Muscle layer of duodenum (tissue), 2 donors: Measurements from ENCODE around the gene EVX1.

Source experiments
- H3K27ac ChIP-seq: one replicate; pipeline ENCODE4 v1.7.0; 2013; ENCODE audit warnings: mild to moderate bottlenecking, low read length
- H3K27me3 ChIP-seq: one replicate; pipeline ENCODE4 v1.7.0; 2013; ENCODE audit warnings: low read depth, mild to moderate bottlenecking, control low read depth, low read length
- H3K36me3 ChIP-seq, 2 donors: one replicate each; pipeline ENCODE4 v1.7.0; 2013; ENCODE audit warnings: low read length in 2 of 2, control low read depth in 1 of 2, mild to moderate bottlenecking in 1 of 2; ENCODE audit not compliant: insufficient read depth in 2 of 2, control insufficient read depth in 1 of 2
- H3K4me1 ChIP-seq, 2 donors: one replicate each; pipeline ENCODE4 v1.7.0; 2013; ENCODE audit warnings: low read length in 2 of 2, mild to moderate bottlenecking in 2 of 2, control low read depth in 1 of 2, moderate library complexity in 1 of 2; ENCODE audit not compliant: insufficient read depth in 2 of 2, control insufficient read depth in 1 of 2
- H3K4me3 ChIP-seq, 2 donors: one replicate each; pipeline ENCODE4 v1.7.0; 2013; ENCODE audit warnings: low read length in 2 of 2, low read depth in 1 of 2, mild to moderate bottlenecking in 1 of 2
- H3K9me3 ChIP-seq, 2 donors: one replicate each; pipeline ENCODE4 v1.7.0; 2013; ENCODE audit warnings: low read length in 2 of 2, control low read depth in 1 of 2, mild to moderate bottlenecking in 1 of 2; ENCODE audit not compliant: control insufficient read depth in 1 of 2
- donor health status: healthy.

Gene EVX1

DNA sequence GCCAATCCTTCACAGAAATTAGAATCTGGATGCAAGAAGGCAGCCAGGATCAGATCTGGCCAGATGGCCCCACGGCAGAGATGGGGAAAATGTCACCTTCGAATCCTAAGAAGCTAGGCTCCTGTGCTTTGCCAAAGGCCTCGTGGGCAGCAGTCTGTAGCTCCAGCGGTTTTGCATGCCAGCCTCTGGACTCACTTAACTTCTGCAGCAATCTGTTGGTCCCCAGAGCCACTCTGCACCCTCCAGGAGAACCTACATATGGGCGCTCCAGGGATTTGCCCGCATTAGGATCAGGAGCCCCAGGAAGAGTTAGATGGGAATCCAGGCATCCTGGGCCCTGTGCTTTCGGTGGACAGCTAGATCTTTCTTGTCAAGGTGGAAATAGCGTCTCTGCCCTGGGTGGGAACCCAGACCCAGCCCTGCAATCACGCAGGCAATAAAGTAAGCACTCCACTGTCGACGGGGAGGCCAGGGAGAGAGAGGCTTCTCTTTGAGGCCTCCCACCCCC is 32.6 kb upstream of the EVX1 start:
- Histone ChIP-seq H3K4me3 (peak overlapping the region in 1 of 2 donors; percentile 50), H3K27ac (no peak overlapping the region), H3K9me3 (no peaks in the 10 kb centered on the region), H3K4me1 (peaks cover 3 to 23% of the 10 kb centered on the region in 2 donors), H3K27me3 (peaks cover 92% of the 10 kb centered on the region), H3K36me3 (no peaks in the 10 kb centered on the region)

DNA sequence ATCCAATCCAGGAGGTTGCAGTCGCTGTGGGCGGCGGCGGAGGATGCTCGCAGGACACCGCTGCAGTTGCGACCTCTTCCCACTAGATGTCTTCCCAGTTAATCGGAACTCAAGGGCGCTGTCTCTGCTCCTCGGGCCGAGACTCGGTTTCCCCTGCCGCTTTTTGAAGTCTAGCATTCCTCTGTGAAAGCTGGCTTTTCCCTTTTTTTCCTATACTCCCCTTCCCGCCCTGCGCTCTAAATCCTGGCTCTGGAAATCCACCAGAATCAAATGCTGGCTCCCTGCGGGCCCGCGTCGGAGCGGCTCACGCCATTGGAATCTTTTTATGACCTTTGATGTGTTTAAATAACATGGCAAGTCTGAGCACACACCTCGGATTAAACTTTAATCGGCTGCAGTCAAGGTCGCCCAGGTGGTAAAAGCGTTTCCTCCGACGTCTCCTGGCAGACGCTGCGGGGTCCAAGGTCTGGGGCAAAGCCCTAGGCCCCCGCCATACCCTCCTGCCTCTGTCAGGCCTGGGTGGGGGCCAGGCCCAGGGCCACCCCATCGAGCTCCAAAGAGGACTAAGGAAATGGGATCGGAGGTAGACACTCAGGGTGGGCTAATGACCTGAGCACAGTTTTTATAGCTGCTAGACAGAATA is 32.0 kb upstream of the EVX1 start:
- peak overlapping the region; percentile 45 to 50 for H3K4me3 ChIP-seq
- H3K36me3 ChIP-seq: no peaks in the 10 kb centered on the region
- peaks cover 87% of the 10 kb centered on the region for H3K27me3 ChIP-seq
- H3K9me3 ChIP-seq: no peaks in the 10 kb centered on the region
- peaks cover 3 to 18% of the 10 kb centered on the region in 2 donors for H3K4me1 ChIP-seq
- no peak overlapping the region for H3K27ac ChIP-seq

DNA sequence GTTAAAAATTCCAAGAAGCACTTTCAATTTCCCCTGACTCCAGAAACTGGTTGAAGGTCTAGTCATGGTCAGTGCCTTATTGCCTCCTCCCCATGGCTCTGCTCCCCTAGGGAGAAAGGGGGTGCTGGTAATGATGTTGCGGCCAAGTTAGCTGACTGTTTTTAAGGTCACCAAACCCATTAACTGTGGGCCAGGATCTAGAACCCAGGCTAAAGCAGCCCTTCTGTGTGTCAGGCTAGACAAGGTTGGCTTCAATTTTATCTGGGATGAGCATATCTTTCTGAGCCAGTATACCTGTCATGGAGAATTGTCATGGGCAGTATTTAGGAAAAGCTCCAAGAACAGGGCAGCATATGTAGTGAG is 31.5 kb upstream of the EVX1 start:
- Histone ChIP-seq H3K36me3 (no peaks in the 10 kb centered on the region), H3K4me3 (peak overlapping the region; percentile 45 to 50), H3K27me3 (peaks cover 82% of the 10 kb centered on the region), H3K9me3 (no peaks in the 10 kb centered on the region), H3K27ac (no peak overlapping the region), H3K4me1 (peaks cover 3 to 18% of the 10 kb centered on the region in 2 donors)

DNA sequence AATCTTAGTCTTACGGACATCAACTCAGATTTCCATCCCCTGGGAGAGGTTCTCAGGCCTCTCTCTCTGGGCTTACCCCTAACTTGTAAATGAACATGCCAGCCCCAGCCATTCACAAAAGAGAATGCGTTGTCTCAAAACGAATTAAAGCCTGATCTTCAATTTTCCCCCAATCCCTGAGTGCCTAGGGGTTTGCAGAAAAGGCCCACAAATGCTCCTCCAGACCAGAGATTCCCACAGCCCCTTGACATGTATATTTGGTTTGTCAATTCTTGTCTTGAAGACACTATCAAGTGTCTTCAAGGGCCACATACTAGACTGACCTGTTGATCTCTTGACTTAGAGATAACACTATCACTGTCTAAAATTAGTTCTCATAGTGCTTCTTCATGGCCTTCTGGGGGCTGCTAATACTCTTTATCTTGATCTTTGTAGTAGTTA is 30.8 kb upstream of the EVX1 start:
- peaks cover 74% of the 10 kb centered on the region for H3K27me3 ChIP-seq
- no peak overlapping the region for H3K27ac ChIP-seq

DNA sequence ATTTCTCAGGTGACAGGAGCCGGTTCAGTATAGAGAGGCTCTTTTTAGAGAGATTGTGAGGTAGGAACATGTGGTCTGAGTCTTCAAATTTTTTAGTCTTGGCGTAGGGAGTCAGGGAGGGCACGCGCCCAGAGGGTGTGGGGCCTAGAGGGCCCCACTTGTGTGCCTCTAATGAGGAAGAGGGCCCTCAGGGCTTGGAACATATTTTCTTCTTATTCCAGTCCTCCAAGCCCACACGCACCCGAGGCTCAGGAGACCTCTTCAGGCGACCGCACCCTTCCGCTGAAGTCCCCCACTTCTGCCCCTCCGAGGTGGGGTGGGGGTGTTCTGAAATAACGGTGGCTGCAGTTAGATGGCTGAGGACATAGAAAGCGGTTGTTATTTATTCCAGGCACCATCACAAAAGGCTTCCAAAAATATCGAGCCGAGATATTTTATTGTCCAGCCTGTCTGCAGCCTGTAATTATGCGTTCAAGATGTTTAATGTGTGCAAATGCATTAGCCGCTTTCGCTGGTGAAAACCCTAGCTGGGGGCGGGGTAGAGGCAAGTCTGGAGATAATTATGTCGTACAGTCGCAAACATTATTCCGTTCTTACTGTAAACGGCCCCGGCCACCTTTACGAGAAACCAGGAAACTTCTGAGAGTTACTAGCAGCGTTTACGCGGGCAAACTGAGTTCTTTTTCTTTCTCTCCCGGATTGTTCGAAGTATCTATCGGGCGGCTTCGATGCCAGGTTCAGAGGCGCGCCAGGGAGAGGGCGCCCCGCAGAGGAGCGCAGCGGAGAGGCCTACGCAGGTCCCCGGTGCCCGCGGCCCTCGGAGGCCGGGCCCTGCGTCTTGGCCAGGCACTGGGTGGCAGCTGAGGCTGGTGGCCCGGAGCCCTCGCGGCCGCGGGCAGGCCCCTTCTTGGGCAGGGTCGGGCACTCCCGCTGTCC is 29.8 kb upstream of the EVX1 start:
- Histone ChIP-seq H3K27ac (no peak overlapping the region), H3K4me3 (peak overlapping the region in 1 of 2 donors; percentile 32), H3K9me3 (no peaks in the 10 kb centered on the region), H3K4me1 (peaks cover 3 to 18% of the 10 kb centered on the region in 2 donors), H3K27me3 (peaks cover 65% of the 10 kb centered on the region), H3K36me3 (no peaks in the 10 kb centered on the region)

More for the DNA sequence above, 30.8 kb upstream of the EVX1 start:
- no peaks in the 10 kb centered on the region for H3K9me3 ChIP-seq
- H3K4me1 ChIP-seq: peaks cover 3 to 18% of the 10 kb centered on the region in 2 donors
- H3K36me3 ChIP-seq: no peaks in the 10 kb centered on the region
- no peak overlapping the region for H3K4me3 ChIP-seq

DNA sequence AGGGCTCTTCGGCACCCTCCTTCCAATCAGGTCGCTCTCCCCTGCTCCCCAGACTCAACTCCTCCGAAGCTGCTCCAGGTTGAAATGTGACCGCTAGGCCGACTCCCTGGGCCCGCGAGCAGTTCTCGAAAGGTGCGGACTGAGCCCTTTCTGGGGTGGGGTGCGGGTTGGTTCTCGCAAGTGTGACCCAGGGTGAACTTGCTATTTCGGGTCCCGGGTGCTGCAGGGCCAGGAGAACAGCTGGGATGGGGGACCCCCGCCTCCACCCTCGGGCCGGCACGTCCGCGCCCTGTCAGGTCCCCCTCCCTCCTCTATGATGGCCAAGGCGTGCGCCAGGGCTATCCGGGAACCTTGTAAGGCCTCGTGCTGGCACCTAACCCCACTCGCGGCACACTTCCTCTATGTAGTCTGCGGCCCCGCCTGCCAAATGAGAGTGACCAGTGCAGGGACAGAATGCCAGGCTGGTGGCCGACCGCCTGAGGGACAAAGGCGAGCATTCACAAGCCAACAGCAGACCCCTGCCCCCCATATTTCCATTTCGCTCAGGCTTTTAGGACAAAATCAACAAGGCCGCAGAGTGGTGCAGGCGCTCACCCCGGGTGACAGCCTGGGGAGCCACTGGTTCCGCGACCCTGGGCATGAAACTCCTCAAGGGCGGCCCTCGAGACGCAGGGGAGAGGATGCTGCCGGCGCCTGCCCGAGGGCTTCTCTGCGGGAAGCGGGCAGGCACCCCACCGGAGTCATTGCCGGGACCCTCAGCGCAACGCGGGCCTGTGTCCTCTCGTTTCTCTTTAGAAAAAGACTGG is 29.0 kb upstream of the EVX1 start:
- H3K27ac ChIP-seq: no peak overlapping the region
- no peaks in the 10 kb centered on the region for H3K9me3 ChIP-seq
- H3K36me3 ChIP-seq: no peaks in the 10 kb centered on the region
- peak overlapping the region in 1 of 2 donors; percentile 32 for H3K4me3 ChIP-seq
- peaks cover 3 to 18% of the 10 kb centered on the region in 2 donors for H3K4me1 ChIP-seq
- H3K27me3 ChIP-seq: peaks cover 56% of the 10 kb centered on the region

DNA sequence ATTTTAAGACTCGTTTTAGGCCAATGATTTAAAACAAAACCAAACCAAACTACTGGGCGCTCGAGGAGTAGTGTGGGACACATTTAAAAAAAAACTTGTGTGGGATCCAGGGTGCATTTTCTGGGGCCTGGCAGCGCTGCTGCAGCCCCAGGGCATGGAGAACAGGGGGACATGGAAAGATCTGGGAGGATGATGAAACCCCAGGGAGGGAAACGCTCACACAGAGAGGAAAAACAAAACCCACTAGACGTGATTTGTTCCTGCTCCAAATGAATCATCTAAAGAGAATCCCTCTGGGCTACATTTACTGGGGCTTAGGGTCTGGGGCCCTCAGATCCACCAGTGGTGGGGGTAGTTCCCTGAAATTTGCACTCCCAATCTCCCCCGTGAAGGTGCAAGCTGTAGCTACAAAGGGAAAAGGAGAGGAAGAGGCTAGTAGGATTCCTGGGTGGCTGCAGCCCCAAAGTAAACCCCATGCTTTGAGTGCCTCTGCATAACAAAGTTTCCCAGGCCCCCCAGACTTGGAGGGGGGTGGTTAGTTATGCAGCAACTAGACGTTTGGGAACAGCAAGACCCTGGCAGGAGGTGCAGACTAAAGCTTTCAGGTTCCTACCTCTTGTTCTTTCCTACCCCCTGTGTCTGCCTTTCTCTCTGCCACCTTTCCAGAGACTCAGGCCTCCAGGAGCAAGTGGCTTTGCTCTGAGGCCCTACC is 28.2 kb upstream of the EVX1 start:
- H3K27me3 ChIP-seq: peaks cover 51% of the 10 kb centered on the region
- H3K36me3 ChIP-seq: no peaks in the 10 kb centered on the region
- no peak overlapping the region for H3K4me3 ChIP-seq
- no peak overlapping the region for H3K27ac ChIP-seq
- H3K4me1 ChIP-seq: peaks cover 3 to 18% of the 10 kb centered on the region in 2 donors
- H3K9me3 ChIP-seq: no peaks in the 10 kb centered on the region

DNA sequence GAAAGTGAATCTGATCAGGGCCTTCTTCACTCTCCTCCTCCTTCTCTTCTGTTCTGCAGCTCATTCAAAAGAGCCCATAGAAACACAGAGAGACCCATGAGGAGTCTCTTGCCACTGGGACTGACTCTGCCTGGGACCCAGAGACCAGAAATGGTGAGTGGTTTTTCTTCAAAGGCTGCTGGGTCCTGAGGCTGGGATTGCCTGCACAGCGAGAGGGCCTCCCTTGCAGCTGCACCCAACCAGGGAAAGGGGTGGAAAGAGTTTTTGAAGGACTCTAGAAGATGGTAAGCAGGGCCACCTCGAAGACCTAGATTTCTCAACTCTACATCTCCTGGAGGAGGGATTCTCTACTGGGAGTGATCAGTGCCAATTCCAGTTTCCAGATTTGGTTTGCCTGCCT is 27.2 kb upstream of the EVX1 start:
- H3K27me3 ChIP-seq: peaks cover 51% of the 10 kb centered on the region
- no peaks in the 10 kb centered on the region for H3K9me3 ChIP-seq
- H3K4me1 ChIP-seq: peaks cover 3 to 17% of the 10 kb centered on the region in 2 donors
- no peak overlapping the region for H3K27ac ChIP-seq
- no peaks in the 10 kb centered on the region for H3K36me3 ChIP-seq
- no peak overlapping the region for H3K4me3 ChIP-seq

DNA sequence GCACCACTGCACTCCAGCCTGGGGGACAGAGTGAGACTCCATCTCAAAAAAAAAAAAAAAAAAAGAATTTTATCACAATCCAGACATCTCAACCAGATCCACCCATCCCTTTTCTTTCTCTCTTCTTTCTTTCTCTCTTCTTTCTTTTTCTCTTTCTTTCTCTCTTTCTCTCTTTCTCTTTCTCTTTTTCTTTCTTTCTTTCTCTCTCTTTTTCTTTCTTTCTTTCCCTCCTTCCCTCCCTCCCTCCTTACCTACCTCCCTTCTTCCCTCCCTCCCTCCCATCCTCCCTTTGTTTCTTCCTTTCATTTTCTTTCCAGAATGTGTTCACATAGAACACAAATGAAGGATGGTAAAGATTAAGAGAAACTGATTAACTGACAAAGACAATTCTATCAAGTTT is 24.7 kb upstream of the EVX1 start:
- peaks cover 51% of the 10 kb centered on the region for H3K27me3 ChIP-seq
- no peak overlapping the region for H3K27ac ChIP-seq

DNA sequence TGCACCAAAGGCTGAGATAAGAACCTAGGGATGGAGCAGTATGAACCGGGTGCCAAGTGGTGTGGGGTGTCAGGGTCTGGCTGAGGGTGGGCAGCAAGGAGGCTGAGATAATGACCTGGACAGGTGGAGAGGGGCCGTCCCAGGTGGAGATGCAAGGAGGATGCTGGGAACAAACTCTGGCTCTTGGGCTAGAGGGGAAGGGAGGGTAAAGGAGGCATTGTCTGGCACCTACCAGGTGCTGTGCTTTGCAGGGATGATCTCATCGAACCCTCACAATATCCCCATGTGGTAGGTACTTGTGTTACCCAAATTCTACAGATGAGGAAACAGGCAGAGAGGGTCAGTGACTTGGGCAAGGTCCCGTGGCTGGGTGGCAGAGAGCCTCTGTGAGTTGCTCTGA is 22.8 kb upstream of the EVX1 start:
- peaks cover 45% of the 10 kb centered on the region for H3K27me3 ChIP-seq
- H3K4me1 ChIP-seq: no peaks in the 10 kb centered on the region
- H3K9me3 ChIP-seq: no peaks in the 10 kb centered on the region
- no peak overlapping the region for H3K27ac ChIP-seq
- H3K36me3 ChIP-seq: no peaks in the 10 kb centered on the region
- H3K4me3 ChIP-seq: no peak overlapping the region

More for the DNA sequence above, 24.7 kb upstream of the EVX1 start:
- no peaks in the 10 kb centered on the region for H3K9me3 ChIP-seq
- no peaks in the 10 kb centered on the region for H3K36me3 ChIP-seq
- H3K4me3 ChIP-seq: no peak overlapping the region
- H3K4me1 ChIP-seq: peaks cover 0 to 7% of the 10 kb centered on the region in 2 donors
